Stimulated activated CD8-positive, alpha-beta memory T cell treated with anti-CD3 and anti-CD28 coated beads, Interleukin-2, amount 100 ng/mL, for 48 hours (primary cell): ENCODE measurements around the gene PCDHGB7.
"Not testable (repeated sequence)": the region's sequence is repeated elsewhere in the genome, so short reads cannot be mapped to it uniquely, and the experiment has no call there.

ENCODE experiments used
- DNase-seq, 2 donors: peaks; one replicate each; pipeline ENCODE4 v3.0.0-alpha.2; 2020; ENCODE audit warnings: low read depth in 2 of 2

Gene PCDHGB7

DNA sequence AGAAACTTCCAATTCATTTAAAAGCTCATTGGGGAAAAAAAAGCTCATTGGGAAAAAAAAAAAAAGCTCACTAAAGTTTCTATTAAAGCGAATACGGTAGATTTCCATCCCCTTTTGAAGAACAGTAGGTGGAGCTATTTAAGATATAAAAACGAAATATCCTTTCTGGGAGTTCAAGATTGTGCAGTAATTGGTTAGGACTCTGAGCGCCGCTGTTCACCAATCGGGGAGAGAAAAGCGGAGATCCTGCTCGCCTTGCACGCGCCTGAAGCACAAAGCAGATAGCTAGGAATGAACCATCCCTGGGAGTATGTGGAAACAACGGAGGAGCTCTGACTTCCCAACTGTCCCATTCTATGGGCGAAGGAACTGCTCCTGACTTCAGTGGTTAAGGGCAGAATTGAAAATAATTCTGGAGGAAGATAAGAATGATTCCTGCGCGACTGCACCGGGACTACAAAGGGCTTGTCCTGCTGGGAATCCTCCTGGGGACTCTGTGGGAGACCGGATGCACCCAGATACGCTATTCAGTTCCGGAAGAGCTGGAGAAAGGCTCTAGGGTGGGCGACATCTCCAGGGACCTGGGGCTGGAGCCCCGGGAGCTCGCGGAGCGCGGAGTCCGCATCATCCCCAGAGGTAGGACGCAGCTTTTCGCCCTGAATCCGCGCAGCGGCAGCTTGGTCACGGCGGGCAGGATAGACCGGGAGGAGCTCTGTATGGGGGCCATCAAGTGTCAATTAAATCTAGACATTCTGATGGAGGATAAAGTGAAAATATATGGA, 13.0 kb downstream of the PCDHGB7 start, which contains the start of gene PCDHGA12:
TSS of gene PCDHGA12 (plus strand) at position 176 of the 782 bp plus-strand sequence. CDS start at position 429, 253 bp downstream.
- DNase-seq, result no peak

DNA sequence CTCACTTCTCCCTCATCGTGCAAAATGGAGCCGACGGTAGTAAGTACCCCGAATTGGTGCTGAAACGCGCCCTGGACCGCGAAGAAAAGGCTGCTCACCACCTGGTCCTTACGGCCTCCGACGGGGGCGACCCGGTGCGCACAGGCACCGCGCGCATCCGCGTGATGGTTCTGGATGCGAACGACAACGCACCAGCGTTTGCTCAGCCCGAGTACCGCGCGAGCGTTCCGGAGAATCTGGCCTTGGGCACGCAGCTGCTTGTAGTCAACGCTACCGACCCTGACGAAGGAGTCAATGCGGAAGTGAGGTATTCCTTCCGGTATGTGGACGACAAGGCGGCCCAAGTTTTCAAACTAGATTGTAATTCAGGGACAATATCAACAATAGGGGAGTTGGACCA, 13.8 kb downstream of the PCDHGB7 start:
- DNase-seq, result no peak

GRCh38 chr5:141432308-141432707, 14.8 kb downstream of the PCDHGB7 start:
- DNase-seq, result not testable (repeated sequence)

DNA sequence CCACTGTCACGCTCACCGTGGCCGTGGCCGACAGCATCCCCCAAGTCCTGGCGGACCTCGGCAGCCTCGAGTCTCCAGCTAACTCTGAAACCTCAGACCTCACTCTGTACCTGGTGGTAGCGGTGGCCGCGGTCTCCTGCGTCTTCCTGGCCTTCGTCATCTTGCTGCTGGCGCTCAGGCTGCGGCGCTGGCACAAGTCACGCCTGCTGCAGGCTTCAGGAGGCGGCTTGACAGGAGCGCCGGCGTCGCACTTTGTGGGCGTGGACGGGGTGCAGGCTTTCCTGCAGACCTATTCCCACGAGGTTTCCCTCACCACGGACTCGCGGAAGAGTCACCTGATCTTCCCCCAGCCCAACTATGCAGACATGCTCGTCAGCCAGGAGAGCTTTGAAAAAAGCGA, 15.2 kb downstream of the PCDHGB7 start:
- not testable (repeated sequence) for DNase-seq

- DNase-seq, result no peak
These were observed 16.5 kb downstream of the PCDHGB7 start for GRCh38 chr5:141434006-141434405.

DNA sequence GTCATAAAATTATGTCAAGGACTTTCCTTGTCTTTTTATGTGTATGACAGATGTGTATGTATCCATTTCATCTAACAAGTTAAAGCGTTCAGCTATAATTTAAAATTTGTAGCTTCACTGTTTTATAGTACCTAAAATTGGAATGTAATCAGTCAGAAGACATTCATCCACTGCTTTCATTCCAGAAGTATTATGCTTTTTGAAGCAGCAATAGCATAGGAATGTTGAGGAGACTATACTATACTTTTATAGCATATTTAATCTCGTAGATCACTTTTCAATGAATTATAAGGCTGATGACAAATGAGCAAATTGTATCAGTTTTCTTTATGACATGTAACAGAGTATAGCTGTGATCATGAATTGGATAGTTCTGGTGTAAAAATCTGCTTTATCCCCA, 19.7 kb downstream of the PCDHGB7 start:
- no peak for DNase-seq

DNA sequence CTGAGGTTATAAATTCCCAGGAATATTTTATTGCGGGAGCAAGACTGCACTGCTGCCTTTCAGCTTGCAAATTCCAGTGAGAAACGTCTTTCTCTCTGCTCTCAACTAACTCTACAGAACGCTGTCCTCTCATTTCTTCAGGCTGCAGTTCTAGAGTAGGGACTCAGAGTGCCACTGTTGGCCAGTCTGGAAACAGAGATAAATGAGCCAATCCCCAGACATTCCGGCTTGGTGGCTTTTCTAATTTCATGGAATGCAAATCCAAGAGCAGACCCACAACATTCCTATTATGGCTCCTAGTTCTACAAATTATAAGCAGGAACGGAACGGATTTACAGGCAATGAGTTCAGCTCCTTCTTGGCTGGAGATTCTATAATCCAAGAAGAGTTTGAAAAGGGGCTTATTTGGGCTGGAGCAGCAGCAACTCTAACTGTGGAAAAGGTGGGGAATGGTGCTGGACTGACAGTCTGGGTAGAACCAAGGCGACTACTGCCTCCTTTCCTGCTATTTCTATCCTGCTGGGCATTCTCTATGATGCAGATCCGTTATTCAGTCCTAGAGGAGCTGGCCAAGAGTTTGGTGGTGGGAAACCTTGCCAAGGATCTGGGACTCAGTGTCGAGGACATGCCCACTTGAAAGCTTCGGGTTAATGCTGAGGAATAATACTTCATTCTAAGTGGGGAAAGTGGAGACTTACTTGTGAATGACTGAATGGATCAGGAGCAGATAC, 22.1 kb downstream of the PCDHGB7 start:
- DNase-seq, result no peak

GRCh38 chr5:141440341-141440740, 22.9 kb downstream of the PCDHGB7 start:
- no peak for DNase-seq

- no peak for DNase-seq
These were observed 24.2 kb downstream of the PCDHGB7 start for GRCh38 chr5:141441571-141442170.

DNA sequence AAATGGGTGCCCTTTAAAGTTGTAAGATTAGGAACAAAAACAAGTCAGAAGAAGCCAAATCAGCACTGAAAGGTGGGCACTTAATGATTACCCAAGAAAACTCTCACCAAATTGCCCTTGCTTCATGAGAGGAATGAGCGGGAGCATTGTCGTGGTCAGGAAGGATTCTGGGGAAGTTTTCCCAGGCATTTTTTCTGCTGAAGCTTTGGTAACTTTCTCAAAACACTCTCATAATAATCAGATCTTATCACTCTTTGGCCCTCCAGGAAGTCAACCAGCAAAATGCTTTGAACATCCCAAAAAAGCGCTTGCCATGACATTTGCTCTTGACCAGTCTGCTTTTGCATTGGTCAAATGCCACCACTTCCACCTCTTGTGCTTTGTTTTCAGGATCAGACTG, 47.9 kb downstream of the PCDHGB7 start:
- no peak for DNase-seq
